SK-N-SH (cell line): ENCODE measurements around the gene PDE2A.

ENCODE experiments used
- EZH2phosphoT487 ChIP-seq: fragments of 200-600 bp; sonication (generic); IDR thresholded peaks from 2 replicates; pipeline ENCODE4 v1.6.1; 2017; ENCODE audit warnings: low read depth, mixed run types, mild to moderate bottlenecking, antibody characterized with exemption, moderate library complexity, borderline replicate concordance
- FOXJ3 ChIP-seq: sonication (generic); formaldehyde crosslinking; IDR thresholded peaks from 2 replicates; pipeline ENCODE4 v1.5.1; 2020; ENCODE audit warnings: mild to moderate bottlenecking, missing genetic modification reagents
- JUND ChIP-seq: IDR thresholded peaks from 2 replicates; pipeline ENCODE4 v1.4.0; 2012
- NRF1 ChIP-seq: IDR thresholded peaks from 2 replicates; pipeline ENCODE4 v1.6.1; 2012; ENCODE audit warnings: low read depth, mild to moderate bottlenecking, low read length
- POLR2AphosphoS5 ChIP-seq: IDR thresholded peaks from 2 replicates; pipeline ENCODE4 v1.6.1; 2012; ENCODE audit warnings: low read depth, low read length
- RAD21 ChIP-seq: IDR thresholded peaks from 2 replicates; pipeline ENCODE4 v1.6.1; 2012; ENCODE audit warnings: mild to moderate bottlenecking, low read length
- RFX5 ChIP-seq: IDR thresholded peaks from 2 replicates; pipeline ENCODE4 v1.6.1; 2012; ENCODE audit warnings: mild to moderate bottlenecking, improper control_type of control experiment, low read length
- SIN3A ChIP-seq: IDR thresholded peaks from 2 replicates; pipeline ENCODE4 v1.6.1; 2012; ENCODE audit warnings: low read depth, mild to moderate bottlenecking, low read length, moderate library complexity, borderline replicate concordance
- YY1 ChIP-seq: IDR thresholded peaks from 2 replicates; pipeline ENCODE4 v1.4.0; 2012; ENCODE audit warnings: low read depth, mild to moderate bottlenecking
- TF ChIP-seq, protein P1 (sequence below): fragments of 200-600 bp; sonication (generic); IDR thresholded peaks from 2 replicates; pipeline ENCODE4 v1.6.1; 2017; ENCODE audit warnings: antibody characterized with exemption, mild to moderate bottlenecking, moderate library complexity
- TF ChIP-seq, protein P2 (sequence below): IDR thresholded peaks from 2 replicates; pipeline ENCODE4 v1.6.1; 2012; ENCODE audit warnings: mild to moderate bottlenecking, low read depth, low read length, moderate library complexity

DNA sequence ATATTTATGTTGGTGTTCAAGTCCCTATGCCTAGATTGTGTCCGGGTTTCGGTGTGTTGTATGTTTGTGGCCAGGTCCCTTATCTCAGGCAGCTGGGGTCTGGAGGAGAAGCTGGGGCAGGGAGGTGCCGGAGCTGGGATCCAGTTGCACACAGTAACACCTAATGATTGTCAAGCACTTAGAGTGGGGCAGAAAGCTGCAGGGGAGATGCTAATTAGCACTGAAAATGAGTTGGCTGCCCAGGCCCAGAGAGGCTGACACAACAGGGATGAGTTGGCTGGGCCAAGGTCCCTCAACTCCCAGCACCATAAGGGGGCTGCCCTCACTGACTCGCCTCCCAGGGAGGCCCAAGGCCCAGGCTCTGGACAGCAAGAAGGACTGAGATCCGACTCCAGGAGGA lies 12.2 kb downstream of the PDE2A start:
- no peak for TF ChIP-seq RAD21
- no peak for TF ChIP-seq JUND
- TF ChIP-seq, protein P1, sequence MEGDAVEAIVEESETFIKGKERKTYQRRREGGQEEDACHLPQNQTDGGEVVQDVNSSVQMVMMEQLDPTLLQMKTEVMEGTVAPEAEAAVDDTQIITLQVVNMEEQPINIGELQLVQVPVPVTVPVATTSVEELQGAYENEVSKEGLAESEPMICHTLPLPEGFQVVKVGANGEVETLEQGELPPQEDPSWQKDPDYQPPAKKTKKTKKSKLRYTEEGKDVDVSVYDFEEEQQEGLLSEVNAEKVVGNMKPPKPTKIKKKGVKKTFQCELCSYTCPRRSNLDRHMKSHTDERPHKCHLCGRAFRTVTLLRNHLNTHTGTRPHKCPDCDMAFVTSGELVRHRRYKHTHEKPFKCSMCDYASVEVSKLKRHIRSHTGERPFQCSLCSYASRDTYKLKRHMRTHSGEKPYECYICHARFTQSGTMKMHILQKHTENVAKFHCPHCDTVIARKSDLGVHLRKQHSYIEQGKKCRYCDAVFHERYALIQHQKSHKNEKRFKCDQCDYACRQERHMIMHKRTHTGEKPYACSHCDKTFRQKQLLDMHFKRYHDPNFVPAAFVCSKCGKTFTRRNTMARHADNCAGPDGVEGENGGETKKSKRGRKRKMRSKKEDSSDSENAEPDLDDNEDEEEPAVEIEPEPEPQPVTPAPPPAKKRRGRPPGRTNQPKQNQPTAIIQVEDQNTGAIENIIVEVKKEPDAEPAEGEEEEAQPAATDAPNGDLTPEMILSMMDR, result no peak
- TF ChIP-seq, protein P2, sequence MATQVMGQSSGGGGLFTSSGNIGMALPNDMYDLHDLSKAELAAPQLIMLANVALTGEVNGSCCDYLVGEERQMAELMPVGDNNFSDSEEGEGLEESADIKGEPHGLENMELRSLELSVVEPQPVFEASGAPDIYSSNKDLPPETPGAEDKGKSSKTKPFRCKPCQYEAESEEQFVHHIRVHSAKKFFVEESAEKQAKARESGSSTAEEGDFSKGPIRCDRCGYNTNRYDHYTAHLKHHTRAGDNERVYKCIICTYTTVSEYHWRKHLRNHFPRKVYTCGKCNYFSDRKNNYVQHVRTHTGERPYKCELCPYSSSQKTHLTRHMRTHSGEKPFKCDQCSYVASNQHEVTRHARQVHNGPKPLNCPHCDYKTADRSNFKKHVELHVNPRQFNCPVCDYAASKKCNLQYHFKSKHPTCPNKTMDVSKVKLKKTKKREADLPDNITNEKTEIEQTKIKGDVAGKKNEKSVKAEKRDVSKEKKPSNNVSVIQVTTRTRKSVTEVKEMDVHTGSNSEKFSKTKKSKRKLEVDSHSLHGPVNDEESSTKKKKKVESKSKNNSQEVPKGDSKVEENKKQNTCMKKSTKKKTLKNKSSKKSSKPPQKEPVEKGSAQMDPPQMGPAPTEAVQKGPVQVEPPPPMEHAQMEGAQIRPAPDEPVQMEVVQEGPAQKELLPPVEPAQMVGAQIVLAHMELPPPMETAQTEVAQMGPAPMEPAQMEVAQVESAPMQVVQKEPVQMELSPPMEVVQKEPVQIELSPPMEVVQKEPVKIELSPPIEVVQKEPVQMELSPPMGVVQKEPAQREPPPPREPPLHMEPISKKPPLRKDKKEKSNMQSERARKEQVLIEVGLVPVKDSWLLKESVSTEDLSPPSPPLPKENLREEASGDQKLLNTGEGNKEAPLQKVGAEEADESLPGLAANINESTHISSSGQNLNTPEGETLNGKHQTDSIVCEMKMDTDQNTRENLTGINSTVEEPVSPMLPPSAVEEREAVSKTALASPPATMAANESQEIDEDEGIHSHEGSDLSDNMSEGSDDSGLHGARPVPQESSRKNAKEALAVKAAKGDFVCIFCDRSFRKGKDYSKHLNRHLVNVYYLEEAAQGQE, result no peak
- no peak for TF ChIP-seq YY1
- no peak for TF ChIP-seq FOXJ3 (CRISPR knock-in tag)
- TF ChIP-seq NRF1, result no peak
- no peak for TF ChIP-seq EZH2phosphoT487
- TF ChIP-seq SIN3A, result no peak
- no peak for TF ChIP-seq POLR2AphosphoS5
- TF ChIP-seq RFX5, result no peak
